ENCODE measurements around the gene GSTO1. TPM values are rescaled to one million over a fixed set of nuclear protein-coding genes. Genes with fewer than 3 reads are reported as not detected.
A peak's percentile ranks its signal among the peaks of the same experiment; 100 is the strongest.

Gene GSTO1
- total and polyA plus RNA-seq, 4 donors, result 137 to 349 (median 211) TPM

GRCh38 chr10:104267721-104268404, 13.2 kb downstream of the GSTO1 start:
- H3K9me3 ChIP-seq (ENCODE audit: control insufficient read depth in 4 of 4, low read length in 3 of 4), result no peaks in the 10 kb centered on the region
- H3K9ac ChIP-seq (ENCODE audit: low read depth in 1 of 2, low read length in 2 of 2), result no peak overlapping the region
- DNase-seq (ENCODE audit: low spot score), result no peak
- H3K4me1 ChIP-seq (ENCODE audit: control insufficient read depth in 4 of 4, insufficient read depth in 4 of 4, low read length in 3 of 4), result peaks cover 2 to 54% (median 33%) of the 10 kb centered on the region in 4 donors
- peak overlapping the region in 1 of 3 donors; percentile 67 for H3K4me3 ChIP-seq (ENCODE audit: low read depth in 1 of 3, low read length in 3 of 3)
- 91% methylated on average over 14 of the region's 14 CpGs for WGBS
- peaks cover 17 to 44% (median 31%) of the 10 kb centered on the region in 4 donors for H3K36me3 ChIP-seq (ENCODE audit: control insufficient read depth in 4 of 4, insufficient read depth in 3 of 4, low read depth in 1 of 4, low read length in 3 of 4)
- peak overlapping the region in 1 of 2 donors; percentile 71 for H3K27ac ChIP-seq (ENCODE audit: low read depth in 1 of 2, low read length in 2 of 2)
- H3K27me3 ChIP-seq (ENCODE audit: control insufficient read depth in 4 of 4, insufficient read depth in 4 of 4, low read length in 3 of 4), result no peaks in the 10 kb centered on the region
- TF ChIP-seq EGR1 (IDR thresholded peaks at IDR 0.05; ENCODE audit: low read depth in 2 of 2), result no peak
- TF ChIP-seq REST (IDR thresholded peaks at IDR 0.05), result no peak
- TF ChIP-seq SP1 (IDR thresholded peaks at IDR 0.05), result no peak
- TF ChIP-seq ZBTB33 (IDR thresholded peaks at IDR 0.05), result no peak

GRCh38 chr10:104268405-104268712, 13.7 kb downstream of the GSTO1 start:
- no peaks in the 10 kb centered on the region for H3K9me3 ChIP-seq (ENCODE audit: control insufficient read depth in 4 of 4, low read length in 3 of 4)
- peak overlapping the region; percentile 67 to 71 for H3K27ac ChIP-seq (ENCODE audit: low read depth in 1 of 2, low read length in 2 of 2)
- DNase-seq (ENCODE audit: low spot score), result no peak
- no peak for TF ChIP-seq ZBTB33 (IDR thresholded peaks at IDR 0.05)
- TF ChIP-seq EGR1 (IDR thresholded peaks at IDR 0.05; ENCODE audit: low read depth in 2 of 2), result no peak
- no peak for TF ChIP-seq RXRA (IDR thresholded peaks at IDR 0.05)
- TF ChIP-seq HNF4G (IDR thresholded peaks at IDR 0.05), result no peak
- no peak for TF ChIP-seq RAD21 (IDR thresholded peaks at IDR 0.05)
- TF ChIP-seq MAX (IDR thresholded peaks at IDR 0.05), result no peak
- TF ChIP-seq YY1 (IDR thresholded peaks at IDR 0.05), result no peak
- TF ChIP-seq NR2F2 (IDR thresholded peaks at IDR 0.05), result no peak
- TF ChIP-seq HNF4A (conservative IDR thresholded peaks at IDR 0.05), result no peak
- TF ChIP-seq REST (IDR thresholded peaks at IDR 0.05), result no peak
- no peak for TF ChIP-seq FOXA2 (IDR thresholded peaks at IDR 0.05)
- no peak for TF ChIP-seq FOXA1 (IDR thresholded peaks at IDR 0.05)
- no peak for TF ChIP-seq GABPA (IDR thresholded peaks at IDR 0.05 in 1 of 2, conservative IDR thresholded peaks at IDR 0.05 in 1 of 2)
- TF ChIP-seq TAF1 (conservative IDR thresholded peaks at IDR 0.05), result no peak
- TF ChIP-seq ATF3 (IDR thresholded peaks at IDR 0.05), result no peak
- no peak for TF ChIP-seq SP1 (IDR thresholded peaks at IDR 0.05)
- TF ChIP-seq CTCF (IDR thresholded peaks at IDR 0.05; ENCODE audit: low read depth, low read length, missing input control), result no peak
- peak overlapping the region in 1 of 2 donors; percentile 37 for H3K9ac ChIP-seq (ENCODE audit: low read depth in 1 of 2, low read length in 2 of 2)
- 33% methylated on average over 10 of the region's 10 CpGs for WGBS
- no peaks in the 10 kb centered on the region for H3K27me3 ChIP-seq (ENCODE audit: control insufficient read depth in 4 of 4, insufficient read depth in 4 of 4, low read length in 3 of 4)
- H3K36me3 ChIP-seq (ENCODE audit: control insufficient read depth in 4 of 4, insufficient read depth in 3 of 4, low read depth in 1 of 4, low read length in 3 of 4), result peaks cover 17 to 40% (median 28%) of the 10 kb centered on the region in 4 donors
- H3K4me1 ChIP-seq (ENCODE audit: control insufficient read depth in 4 of 4, insufficient read depth in 4 of 4, low read length in 3 of 4), result peaks cover 2 to 49% (median 30%) of the 10 kb centered on the region in 4 donors
- H3K4me3 ChIP-seq (ENCODE audit: low read depth in 1 of 3, low read length in 3 of 3), result peak overlapping the region in 2 of 3 donors; percentile 67 to 76
